ENCODE measurements around the gene RNF112.

RNF112 gene

GRCh38 chr17:19410875-19411620 lies at the start of gene RNF112:
TSS of gene RNF112 (plus strand) at chr17:19411232. CDS start at chr17:19411409, 177 bp downstream.
- no peak for DNase-seq (ENCODE audit: low spot score)
- ChIA-PET POLR2A (ENCODE audit: low non-redundant PET) (no interaction called here), CTCF (interaction anchor here (1.7 kb wide), 1 partner anchor 48 kb away, joined by 4 read pairs; the partner anchor contains the start of gene B9D1)
- TF ChIP-seq CTCF (conservative IDR thresholded peaks at IDR 0.05; ENCODE audit: low read depth) = no peak
- peak within 1 kb of the TSS; percentile 47 for H3K27ac ChIP-seq

GRCh38 chr17:19361326-19361725 lies 49.7 kb upstream of the RNF112 start:
- peak overlapping the region; percentile 89 for H3K27ac ChIP-seq
- TF ChIP-seq CTCF (conservative IDR thresholded peaks at IDR 0.05; ENCODE audit: low read depth) = no peak
- ChIA-PET POLR2A (ENCODE audit: low non-redundant PET) (no interaction called here), CTCF (interaction anchor here (0.6 kb wide), 1 partner anchor 86 kb away, joined by 3 read pairs; no protein-coding TSS in a partner anchor)
- DNase-seq (ENCODE audit: low spot score) = no peak

GRCh38 chr17:19361944-19362276 lies 49.1 kb upstream of the RNF112 start:
- POLR2A ChIA-PET (ENCODE audit: low non-redundant PET) = interaction anchor here (1.6 kb wide), 1 partner anchor 16 kb away, joined by 6 read pairs; the partner anchor contains the start of gene MAPK7
- H3K27ac ChIP-seq = peak overlapping the region; percentile 89
- CTCF ChIA-PET = interaction anchor here (1.9 to 2.0 kb wide), 2 partner anchors 86 to 401 kb away, joined by 16 to 40 read pairs; no protein-coding TSS in a partner anchor
- DNase-seq (ENCODE audit: low spot score) = no peak
- no peak for TF ChIP-seq CTCF (conservative IDR thresholded peaks at IDR 0.05; ENCODE audit: low read depth)

GRCh38 chr17:19362277-19363113 lies 48.5 kb upstream of the RNF112 start, which contains the start of gene B9D1:
TSS of gene B9D1 (minus strand) at chr17:19362723. CDS start at chr17:19362569, 154 bp downstream.
- ChIA-PET POLR2A (ENCODE audit: low non-redundant PET) (interaction anchor here (1.6 kb wide), 1 partner anchor 16 kb away, joined by 6 read pairs; the partner anchor contains the start of gene MAPK7), CTCF (interaction anchor here (0.5 to 2.0 kb wide), 33 partner anchors 8 to 1405 kb away, joined by 3 to 40 read pairs (median 4); partner anchors contain the start of gene MAPK7)
- peak; percentile 97 for DNase-seq (ENCODE audit: low spot score)
- peak within 1 kb of the TSS; percentile 89 for H3K27ac ChIP-seq
- TF ChIP-seq CTCF (conservative IDR thresholded peaks at IDR 0.05; ENCODE audit: low read depth) = peak; percentile 90

- ChIA-PET CTCF (interaction anchor here (0.5 to 2.0 kb wide), 30 partner anchors 9 to 1404 kb away, joined by 3 to 40 read pairs (median 4); partner anchors contain the start of gene MAPK7), POLR2A (ENCODE audit: low non-redundant PET) (interaction anchor here (1.6 kb wide), 1 partner anchor 15 kb away, joined by 6 read pairs; the partner anchor contains the start of gene MAPK7)
- H3K27ac ChIP-seq = peak overlapping the region; percentile 89
Observed at GRCh38 chr17:19363114-19363438, 48.0 kb upstream of the RNF112 start.

More at GRCh38 chr17:19363114-19363438, 48.0 kb upstream of the RNF112 start:
- DNase-seq (ENCODE audit: low spot score) = no peak
- TF ChIP-seq CTCF (conservative IDR thresholded peaks at IDR 0.05; ENCODE audit: low read depth) = peak; percentile 62

Measured in RWPE1 (cell line).